HG03432 (cell line): ENCODE data around the gene GALNT3.

Experiments
- ATAC-seq: cut with Tn5 transposase; IDR thresholded peaks from one replicate; pipeline ENCODE4 v1.9.1; 2021; ENCODE audit warnings: mild to moderate bottlenecking, moderate library complexity; ENCODE audit not compliant: unreplicated experiment

Gene GALNT3

GRCh38 chr2:165793779-165794535 is at the start of gene GALNT3:
Gene GALNT3 (minus strand): TSS chr2:165794247. CDS start chr2:165770700, 23,547 bp downstream.
- peak; percentile 33 for ATAC-seq

GRCh38 chr2:165843351-165843750 is 49.3 kb upstream of the GALNT3 start:
- ATAC-seq, result no peak

GRCh38 chr2:165840333-165840958 is 46.4 kb upstream of the GALNT3 start:
- no peak for ATAC-seq

- no peak for ATAC-seq
Measured at GRCh38 chr2:165839610-165840009, 45.6 kb upstream of the GALNT3 start.

GRCh38 chr2:165837122-165837521 is 43.1 kb upstream of the GALNT3 start:
- no peak for ATAC-seq

GRCh38 chr2:165835363-165835762 is 41.3 kb upstream of the GALNT3 start:
- no peak for ATAC-seq

GRCh38 chr2:165833156-165833555 is 39.1 kb upstream of the GALNT3 start:
- no peak for ATAC-seq

GRCh38 chr2:165827921-165828276 is 33.9 kb upstream of the GALNT3 start:
- no peak for ATAC-seq

- peak; percentile 65 for ATAC-seq
Measured at GRCh38 chr2:165827016-165827920, 33.2 kb upstream of the GALNT3 start.

GRCh38 chr2:165825041-165825440 is 31.0 kb upstream of the GALNT3 start:
- ATAC-seq, result no peak

- ATAC-seq, result no peak
Measured at GRCh38 chr2:165820296-165820695, 26.2 kb upstream of the GALNT3 start.

- ATAC-seq, result no peak
Measured at GRCh38 chr2:165818920-165819319, 24.9 kb upstream of the GALNT3 start.

- peak; percentile 75 for ATAC-seq
Measured at GRCh38 chr2:165815299-165816141, 21.5 kb upstream of the GALNT3 start.

GRCh38 chr2:165814473-165814872 is 20.4 kb upstream of the GALNT3 start:
- no peak for ATAC-seq

- no peak for ATAC-seq
Measured at GRCh38 chr2:165811592-165812370, 17.7 kb upstream of the GALNT3 start.

- ATAC-seq, result no peak
Measured at GRCh38 chr2:165810418-165810817, 16.4 kb upstream of the GALNT3 start.

GRCh38 chr2:165804719-165805118 is 10.7 kb upstream of the GALNT3 start:
- ATAC-seq, result no peak

- ATAC-seq, result no peak
Measured at GRCh38 chr2:165803123-165803760, 9.2 kb upstream of the GALNT3 start.

- ATAC-seq, result no peak
Measured at GRCh38 chr2:165801176-165801575, 7.1 kb upstream of the GALNT3 start.
